ENCODE data around the gene SENP1. TPM values are rescaled to one million over a fixed set of nuclear protein-coding genes. Genes with fewer than 3 reads are reported as not detected.

SENP1 gene
- total RNA-seq, 1 experiment from 2014 or later, result 28.8 TPM

DNA sequence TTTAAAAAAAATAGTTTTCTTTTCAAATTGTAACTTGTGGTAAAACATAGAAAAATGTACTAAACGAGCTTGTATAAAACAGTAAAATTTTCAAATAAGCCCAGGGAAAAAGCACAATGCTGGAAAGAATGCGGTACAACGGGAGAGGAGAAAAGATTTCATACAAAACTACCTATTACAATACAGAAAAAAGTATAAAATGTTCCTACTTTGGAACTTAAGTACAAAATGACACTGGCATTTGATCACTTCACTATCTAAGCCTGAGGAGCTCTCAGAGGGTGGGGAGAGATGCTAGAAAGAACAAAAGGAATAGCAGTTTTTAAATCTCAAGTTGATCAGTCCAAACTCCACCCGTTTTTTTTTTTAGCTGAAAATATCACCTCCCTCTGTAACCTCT is 62.1 kb downstream of the SENP1 start:
- no peak overlapping the region for H4K91ac ChIP-seq (ENCODE audit: insufficient read length, low read depth, low read length)
- no peak overlapping the region for H3K27ac Mint-ChIP-seq
- DNase-seq, result no peak
- no peaks in the 10 kb centered on the region for H3K79me2 ChIP-seq (ENCODE audit: insufficient read depth, low read length)
- H3K27me3 Mint-ChIP-seq (ENCODE audit: low read depth), result peaks cover 18% of the 10 kb centered on the region
- H3K14ac ChIP-seq (ENCODE audit: insufficient read depth, low read length), result no peak overlapping the region
- peaks cover 6% of the 10 kb centered on the region in 2 experiments; a peak in 3 of 4 replicates for H3K4me1 Mint-ChIP-seq
- H3K4me1 ChIP-seq (ENCODE audit: insufficient read depth, low read length), result no peaks in the 10 kb centered on the region
- H2BK120ac ChIP-seq (ENCODE audit: low read depth, low read length, poor library complexity, severe bottlenecking), result no peak overlapping the region
- no peaks in the 10 kb centered on the region for H4K20me1 ChIP-seq (ENCODE audit: control insufficient read depth, insufficient read depth, insufficient read length)
- no peak overlapping the region for H4K8ac ChIP-seq (replicated peaks; ENCODE audit: insufficient read length, low read depth, low read length)
- H3K27ac ChIP-seq (ENCODE audit: insufficient read length, low read depth, low read length), result no peak overlapping the region
- no peak overlapping the region for H3K23ac ChIP-seq (ENCODE audit: insufficient read length, low read depth, low read length)
- H3K27me3 ChIP-seq (ENCODE audit: insufficient read depth, low read length), result no peaks in the 10 kb centered on the region
- no peak overlapping the region for H2AFZ ChIP-seq (ENCODE audit: low read length)
- no peak overlapping the region for H3K9ac ChIP-seq (ENCODE audit: extremely low read depth, insufficient read length, low read length)
- H4K5ac ChIP-seq (ENCODE audit: insufficient read length, low read depth, low read length), result no peak overlapping the region
- H3K9me3 ChIP-seq (ENCODE audit: control insufficient read depth, low read depth, low read length), result no peaks in the 10 kb centered on the region
- no peak overlapping the region for H3K4me3 Mint-ChIP-seq
- H3K4me2 ChIP-seq (ENCODE audit: insufficient read depth, insufficient read length, low read length), result no peak overlapping the region
- H2AK5ac ChIP-seq (ENCODE audit: insufficient read length, low read length), result no peak overlapping the region
- H3K4ac ChIP-seq (ENCODE audit: low read depth, low read length), result no peak overlapping the region
- no peak for TF ChIP-seq CTCF (conservative IDR thresholded peaks at IDR 0.05)
- H2BK20ac ChIP-seq (ENCODE audit: low read depth, low read length, poor library complexity, severe bottlenecking), result no peak overlapping the region
- H3K79me1 ChIP-seq (ENCODE audit: insufficient read depth, low read depth, low read length, poor library complexity, severe bottlenecking), result no peaks in the 10 kb centered on the region
- no peak overlapping the region for H2BK12ac ChIP-seq (ENCODE audit: insufficient read length, low read depth, low read length)
- H3K9me3 Mint-ChIP-seq, result no peaks in the 10 kb centered on the region
- no peak overlapping the region for H2BK5ac ChIP-seq (ENCODE audit: insufficient read length, low read length)
- no peak overlapping the region for H3K18ac ChIP-seq (ENCODE audit: insufficient read length, low read depth, low read length)
- no peak overlapping the region for H3K56ac ChIP-seq (ENCODE audit: insufficient read length, low read depth, low read length)
- H3K23me2 ChIP-seq (ENCODE audit: insufficient read length, low read depth, low read length, poor library complexity, severe bottlenecking), result no peaks in the 10 kb centered on the region
- no CpG with 5 or more reads among the region's 4 CpGs for WGBS (ENCODE audit: extremely low coverage, insufficient read length, low lambda C conversion rate)
- no peak overlapping the region for H2BK15ac ChIP-seq (ENCODE audit: low read depth, low read length)
- H3K36me3 Mint-ChIP-seq (ENCODE audit: insufficient read depth in 1 of 3, low read depth in 3 of 3), result peaks cover 9 to 50% (median 49%) of the 10 kb centered on the region in 3 experiments
- no peak overlapping the region for H3T11ph ChIP-seq (ENCODE audit: low read length)
